ENCODE results near the gene COPS3. TPM values are rescaled to one million over a fixed set of nuclear protein-coding genes. Genes with fewer than 3 reads are reported as not detected.

The COPS3 gene
- total and polyA plus RNA-seq, 9 of the 15 experiments (the other 6 are each of a cell fraction or from before 2014, with no cell fraction given): 92.4 to 295 (median 167) TPM

- Histone ChIP-seq H3K9ac (ENCODE audit: insufficient read depth in 1 of 2, low read depth in 2 of 2, low read length in 2 of 2) (no peak overlapping the region), H3K9me1 (ENCODE audit: control insufficient read depth, insufficient read depth, low read length) (no peaks in the 10 kb centered on the region), H3K27ac (ENCODE audit: extremely low read depth, low read depth, low read length) (no peak overlapping the region), H4K20me1 (replicated peaks; ENCODE audit: control insufficient read depth, insufficient read depth, low read length) (no peaks in the 10 kb centered on the region), H3K36me3 (ENCODE audit: control insufficient read depth, insufficient read depth, low read length) (0 out of 3 replicates have a peak, but pooled peaks cover 3% of the 10 kb centered on the region), H3K4me1 (replicated peaks in 1 of 2; ENCODE audit: control insufficient read depth in 2 of 2, insufficient read depth in 2 of 2, low read length in 2 of 2) (no peaks in the 10 kb centered on the region; a peak in 1 of 5 replicates), H3K4me3 (no peak overlapping the region), H3K9me3 (replicated peaks; ENCODE audit: control insufficient read depth, insufficient read depth, low read depth, low read length) (no peaks in the 10 kb centered on the region), H3K27me3 (ENCODE audit: control insufficient read depth in 2 of 2, insufficient read depth in 2 of 2, low read length in 2 of 2) (no peaks in the 10 kb centered on the region), H2AFZ (ENCODE audit: low read depth, low read length) (no peak overlapping the region), H3K79me2 (ENCODE audit: control insufficient read depth, insufficient read depth, low read length) (no peaks in the 10 kb centered on the region), H3K4me2 (ENCODE audit: insufficient read depth, low read length) (no peak overlapping the region)
- in situ Hi-C loops (cut with MboI): no loop called here
- BruUV-seq (replicated peaks): no TSS peak
- WGBS (ENCODE audit: insufficient coverage, low coverage, missing lambda C conversion rate): 80% methylated on average over 7 of the region's 8 CpGs
- ChIA-PET CTCF (ENCODE audit: low intra/inter-chr PET ratio) (no interaction called here), POLR2A (no interaction called here)
- no peak for FAIRE-seq
- ATAC-seq: no peak
- DNase-seq (ENCODE audit: extremely low read depth in 1 of 4, low spot score in 3 of 4): no peak
- intact Hi-C loops (cut with micrococcal nuclease): no loop called here
- TF ChIP-seq PREB (CRISPR knock-in tag; IDR thresholded peaks at IDR 0.05) (no peak), POLR2G (IDR thresholded peaks at IDR 0.05; ENCODE audit: low read depth, low read length) (no peak), KAT8 (IDR thresholded peaks at IDR 0.05; ENCODE audit: low read depth) (no peak), HDAC8 (tag; IDR thresholded peaks at IDR 0.05) (no peak), SUPT5H (IDR thresholded peaks at IDR 0.05) (no peak), THRAP3 (IDR thresholded peaks at IDR 0.05; ENCODE audit: borderline replicate concordance) (no peak), ZFP30 (CRISPR knock-in tag; IDR thresholded peaks at IDR 0.05; ENCODE audit: borderline replicate concordance) (no peak), FUS (optimal IDR thresholded peaks at IDR 0.05; ENCODE audit: low read depth, low read length) (no peak), YY1 (IDR thresholded peaks at IDR 0.05; ENCODE audit: borderline replicate concordance in 1 of 3, control insufficient read depth in 1 of 3, extremely low read depth in 1 of 3, insufficient read depth in 3 of 3, insufficient read length in 1 of 3, insufficient replicate concordance in 2 of 3, low read depth in 1 of 3, low read length in 2 of 3) (no peak), FOXM1 (IDR thresholded peaks at IDR 0.05; ENCODE audit: low read depth) (no peak), FOXM1 (CRISPR knock-in tag; IDR thresholded peaks at IDR 0.05; ENCODE audit: low read depth) (no peak), CHD2 (IDR thresholded peaks at IDR 0.05; ENCODE audit: low read depth, low read length) (no peak), THAP7 (CRISPR knock-in tag; IDR thresholded peaks at IDR 0.05) (no peak), ETV5 (CRISPR knock-in tag; IDR thresholded peaks at IDR 0.05; ENCODE audit: low read depth) (no peak), RUNX1 (IDR thresholded peaks at IDR 0.05; ENCODE audit: low read depth) (no peak)
- TF ChIP-seq, protein P1, sequence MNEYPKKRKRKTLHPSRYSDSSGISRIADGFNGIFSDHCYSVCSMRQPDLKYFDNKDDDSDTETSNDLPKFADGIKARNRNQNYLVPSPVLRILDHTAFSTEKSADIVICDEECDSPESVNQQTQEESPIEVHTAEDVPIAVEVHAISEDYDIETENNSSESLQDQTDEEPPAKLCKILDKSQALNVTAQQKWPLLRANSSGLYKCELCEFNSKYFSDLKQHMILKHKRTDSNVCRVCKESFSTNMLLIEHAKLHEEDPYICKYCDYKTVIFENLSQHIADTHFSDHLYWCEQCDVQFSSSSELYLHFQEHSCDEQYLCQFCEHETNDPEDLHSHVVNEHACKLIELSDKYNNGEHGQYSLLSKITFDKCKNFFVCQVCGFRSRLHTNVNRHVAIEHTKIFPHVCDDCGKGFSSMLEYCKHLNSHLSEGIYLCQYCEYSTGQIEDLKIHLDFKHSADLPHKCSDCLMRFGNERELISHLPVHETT (CRISPR knock-in tag; conservative IDR thresholded peaks at IDR 0.05 in 1 of 2, IDR thresholded peaks at IDR 0.05 in 1 of 2): no peak
- TF ChIP-seq, protein P2, sequence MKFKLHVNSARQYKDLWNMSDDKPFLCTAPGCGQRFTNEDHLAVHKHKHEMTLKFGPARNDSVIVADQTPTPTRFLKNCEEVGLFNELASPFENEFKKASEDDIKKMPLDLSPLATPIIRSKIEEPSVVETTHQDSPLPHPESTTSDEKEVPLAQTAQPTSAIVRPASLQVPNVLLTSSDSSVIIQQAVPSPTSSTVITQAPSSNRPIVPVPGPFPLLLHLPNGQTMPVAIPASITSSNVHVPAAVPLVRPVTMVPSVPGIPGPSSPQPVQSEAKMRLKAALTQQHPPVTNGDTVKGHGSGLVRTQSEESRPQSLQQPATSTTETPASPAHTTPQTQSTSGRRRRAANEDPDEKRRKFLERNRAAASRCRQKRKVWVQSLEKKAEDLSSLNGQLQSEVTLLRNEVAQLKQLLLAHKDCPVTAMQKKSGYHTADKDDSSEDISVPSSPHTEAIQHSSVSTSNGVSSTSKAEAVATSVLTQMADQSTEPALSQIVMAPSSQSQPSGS (CRISPR knock-in tag; IDR thresholded peaks at IDR 0.05): no peak
Observed at GRCh38 chr17:17324616-17325015, 43.6 kb upstream of the COPS3 start.

All from K562 (cell line).